ENCODE data around the gene CCDC142. TPM values are rescaled to one million over a fixed set of nuclear protein-coding genes. Genes with fewer than 3 reads are reported as not detected.
"Not testable (repeated sequence)": the region's sequence is repeated elsewhere in the genome, so short reads cannot be mapped to it uniquely, and the experiment has no call there.

The CCDC142 gene
- total RNA-seq, 1 donor from 2014 or later = 28.0 TPM

DNA sequence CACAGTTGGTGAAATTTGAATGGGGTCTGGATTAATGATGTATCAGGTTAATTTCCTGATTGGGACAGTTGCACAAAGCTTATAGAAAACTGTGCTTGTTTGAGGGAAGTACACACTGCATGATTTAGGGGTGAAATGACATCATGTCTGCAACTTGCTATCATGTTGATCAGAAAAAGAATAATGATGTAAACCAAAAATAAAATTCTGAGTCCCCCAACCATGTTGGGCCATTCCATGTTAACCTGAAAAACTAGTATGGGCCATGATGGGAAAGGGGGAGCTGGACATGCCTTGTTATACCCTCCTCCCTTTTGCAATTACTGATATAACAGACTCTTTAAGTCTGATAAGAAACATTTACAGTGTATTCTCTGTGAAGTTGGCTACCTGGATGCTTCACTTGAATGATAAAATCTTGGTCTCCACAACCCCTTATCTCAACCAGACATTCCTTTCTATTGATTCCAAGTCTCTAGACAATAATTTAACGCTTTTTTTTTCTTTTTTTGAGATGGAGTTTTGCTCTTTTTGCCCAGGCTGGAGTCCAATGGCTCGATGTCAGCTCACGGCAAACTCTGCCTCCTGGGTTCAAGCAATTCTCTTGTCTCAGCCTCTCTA is 32.1 kb downstream of the CCDC142 start:
- TF ChIP-seq, protein P1, sequence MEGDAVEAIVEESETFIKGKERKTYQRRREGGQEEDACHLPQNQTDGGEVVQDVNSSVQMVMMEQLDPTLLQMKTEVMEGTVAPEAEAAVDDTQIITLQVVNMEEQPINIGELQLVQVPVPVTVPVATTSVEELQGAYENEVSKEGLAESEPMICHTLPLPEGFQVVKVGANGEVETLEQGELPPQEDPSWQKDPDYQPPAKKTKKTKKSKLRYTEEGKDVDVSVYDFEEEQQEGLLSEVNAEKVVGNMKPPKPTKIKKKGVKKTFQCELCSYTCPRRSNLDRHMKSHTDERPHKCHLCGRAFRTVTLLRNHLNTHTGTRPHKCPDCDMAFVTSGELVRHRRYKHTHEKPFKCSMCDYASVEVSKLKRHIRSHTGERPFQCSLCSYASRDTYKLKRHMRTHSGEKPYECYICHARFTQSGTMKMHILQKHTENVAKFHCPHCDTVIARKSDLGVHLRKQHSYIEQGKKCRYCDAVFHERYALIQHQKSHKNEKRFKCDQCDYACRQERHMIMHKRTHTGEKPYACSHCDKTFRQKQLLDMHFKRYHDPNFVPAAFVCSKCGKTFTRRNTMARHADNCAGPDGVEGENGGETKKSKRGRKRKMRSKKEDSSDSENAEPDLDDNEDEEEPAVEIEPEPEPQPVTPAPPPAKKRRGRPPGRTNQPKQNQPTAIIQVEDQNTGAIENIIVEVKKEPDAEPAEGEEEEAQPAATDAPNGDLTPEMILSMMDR (IDR thresholded peaks at IDR 0.05; ENCODE audit: partially characterized antibody, unreplicated experiment) = no peak
- no peaks in the 10 kb centered on the region for H3K36me3 Mint-ChIP-seq (ENCODE audit: unreplicated experiment)
- H3K4me3 Mint-ChIP-seq (ENCODE audit: unreplicated experiment) = no peak overlapping the region
- peaks cover 4% of the 10 kb centered on the region for H3K9me3 Mint-ChIP-seq (ENCODE audit: unreplicated experiment)
- H3K27ac Mint-ChIP-seq (ENCODE audit: unreplicated experiment) = no peak overlapping the region
- H3K4me1 Mint-ChIP-seq (ENCODE audit: low read depth, unreplicated experiment) = peaks cover 7% of the 10 kb centered on the region
- peaks cover 2% of the 10 kb centered on the region for H3K27me3 Mint-ChIP-seq (ENCODE audit: unreplicated experiment)
- no peak for DNase-seq

DNA sequence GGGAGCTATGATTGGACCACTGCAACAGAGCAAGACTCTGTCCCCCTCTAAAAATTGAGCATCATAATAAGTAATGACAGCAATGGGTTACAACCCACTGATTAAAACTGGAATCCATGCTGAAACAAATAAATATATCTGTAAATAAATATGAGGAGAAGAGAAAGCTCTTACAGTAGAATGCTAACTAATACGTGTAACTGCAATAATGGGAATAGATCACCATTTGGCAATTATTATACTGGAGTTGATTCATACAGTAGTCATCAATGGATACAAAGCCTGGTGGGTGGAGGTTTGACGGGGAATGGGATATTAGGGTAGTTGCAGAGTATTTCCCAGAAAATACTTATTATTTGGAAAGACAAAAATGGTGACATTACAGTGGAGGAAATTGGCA is 34.0 kb downstream of the CCDC142 start:
- Mint-ChIP-seq H3K4me1 (ENCODE audit: low read depth, unreplicated experiment) (peaks cover 3% of the 10 kb centered on the region), H3K4me3 (ENCODE audit: unreplicated experiment) (no peak overlapping the region), H3K27me3 (ENCODE audit: unreplicated experiment) (peaks cover 1% of the 10 kb centered on the region), H3K27ac (ENCODE audit: unreplicated experiment) (no peak overlapping the region), H3K9me3 (ENCODE audit: unreplicated experiment) (peaks cover 5% of the 10 kb centered on the region), H3K36me3 (ENCODE audit: unreplicated experiment) (no peaks in the 10 kb centered on the region)
- no peak for DNase-seq
- TF ChIP-seq, protein P1 (IDR thresholded peaks at IDR 0.05; ENCODE audit: partially characterized antibody, unreplicated experiment) = no peak

DNA sequence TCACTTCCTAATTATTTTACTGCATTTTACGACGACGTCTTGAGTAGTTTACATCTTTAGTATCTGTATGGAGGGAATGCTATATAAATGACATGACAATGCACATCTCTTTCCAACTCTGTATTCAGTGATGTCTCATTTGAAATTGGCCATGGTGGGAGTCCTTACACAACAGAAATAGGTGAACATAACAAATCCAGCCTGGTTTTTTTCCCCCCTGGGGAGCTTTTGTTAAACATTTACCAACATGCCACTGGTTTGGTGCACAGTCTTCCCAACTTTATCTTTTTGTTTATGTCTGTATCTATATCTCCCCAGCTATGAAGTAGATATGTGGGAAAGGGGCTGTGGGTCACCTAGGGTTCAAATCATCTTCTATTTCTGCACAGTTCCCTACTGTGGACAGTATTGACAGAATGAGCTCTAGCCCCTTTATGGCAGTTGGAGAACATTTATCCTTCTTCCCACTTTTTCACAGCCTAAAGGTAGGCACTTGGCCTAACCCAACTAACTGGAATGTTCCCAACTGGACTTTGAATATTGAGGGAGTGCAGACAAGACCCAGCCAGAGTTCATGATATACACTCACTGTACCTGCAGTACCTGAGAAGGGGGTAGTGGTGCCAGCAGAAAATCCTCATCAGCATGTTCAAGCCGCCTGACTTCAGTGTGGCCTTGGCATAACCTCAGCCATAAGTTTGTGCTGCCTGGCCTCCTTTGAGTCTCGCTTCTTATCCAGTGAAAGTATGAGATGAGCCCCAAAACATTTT is 35.4 kb downstream of the CCDC142 start:
- Mint-ChIP-seq H3K36me3 (ENCODE audit: unreplicated experiment) (no peaks in the 10 kb centered on the region), H3K9me3 (ENCODE audit: unreplicated experiment) (peaks cover 3% of the 10 kb centered on the region), H3K4me3 (ENCODE audit: unreplicated experiment) (no peak overlapping the region), H3K27ac (ENCODE audit: unreplicated experiment) (no peak overlapping the region), H3K27me3 (ENCODE audit: unreplicated experiment) (peaks cover 1% of the 10 kb centered on the region), H3K4me1 (ENCODE audit: low read depth, unreplicated experiment) (peaks cover 3% of the 10 kb centered on the region)
- DNase-seq = no peak
- TF ChIP-seq, protein P1 (IDR thresholded peaks at IDR 0.05; ENCODE audit: partially characterized antibody, unreplicated experiment) = no peak

DNA sequence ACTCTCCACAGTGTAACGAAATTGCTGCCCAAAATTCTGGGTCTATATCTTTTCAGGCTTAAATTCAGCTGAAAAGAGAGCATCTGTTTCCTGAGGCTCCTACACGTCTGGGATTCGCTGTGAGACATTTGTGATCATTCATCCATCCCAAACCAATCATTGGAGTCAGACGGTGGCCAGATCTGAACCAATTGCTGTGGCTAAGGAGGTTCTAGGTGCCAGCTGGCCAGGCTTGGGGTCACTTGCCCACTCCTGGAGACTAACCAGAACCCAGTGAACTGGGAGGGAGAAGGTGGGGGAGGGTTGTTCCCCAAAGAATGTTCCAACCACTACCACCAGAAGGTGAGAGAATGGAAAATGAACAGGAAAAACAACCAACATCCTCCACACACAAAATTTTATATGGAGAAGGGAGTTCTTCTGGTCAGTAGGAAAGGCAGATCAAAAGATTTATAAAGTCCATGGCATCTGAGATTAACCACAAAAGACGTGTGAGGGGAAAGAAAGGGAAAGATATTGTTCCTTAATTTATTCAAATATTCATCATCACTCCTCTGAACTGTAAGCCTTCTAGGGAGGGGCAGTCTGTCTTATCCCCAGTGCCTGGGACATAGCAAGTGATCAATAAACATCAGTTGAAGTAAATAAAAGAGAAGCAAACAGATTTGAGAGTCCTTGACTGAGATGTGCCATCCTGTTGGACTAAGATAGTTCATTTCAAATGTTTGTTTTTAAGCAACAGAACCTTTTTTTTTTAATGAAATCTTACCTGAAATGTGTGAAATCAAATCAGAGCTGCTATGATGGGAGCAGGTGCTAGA is 38.1 kb downstream of the CCDC142 start:
- Mint-ChIP-seq H3K27ac (ENCODE audit: unreplicated experiment) (no peak overlapping the region), H3K9me3 (ENCODE audit: unreplicated experiment) (peaks cover 4% of the 10 kb centered on the region), H3K36me3 (ENCODE audit: unreplicated experiment) (no peaks in the 10 kb centered on the region), H3K4me3 (ENCODE audit: unreplicated experiment) (peak overlapping the region; percentile 20), H3K4me1 (ENCODE audit: low read depth, unreplicated experiment) (peaks cover 3% of the 10 kb centered on the region), H3K27me3 (ENCODE audit: unreplicated experiment) (peaks cover 5% of the 10 kb centered on the region)
- DNase-seq = no peak
- TF ChIP-seq, protein P1 (IDR thresholded peaks at IDR 0.05; ENCODE audit: partially characterized antibody, unreplicated experiment) = no peak

DNA sequence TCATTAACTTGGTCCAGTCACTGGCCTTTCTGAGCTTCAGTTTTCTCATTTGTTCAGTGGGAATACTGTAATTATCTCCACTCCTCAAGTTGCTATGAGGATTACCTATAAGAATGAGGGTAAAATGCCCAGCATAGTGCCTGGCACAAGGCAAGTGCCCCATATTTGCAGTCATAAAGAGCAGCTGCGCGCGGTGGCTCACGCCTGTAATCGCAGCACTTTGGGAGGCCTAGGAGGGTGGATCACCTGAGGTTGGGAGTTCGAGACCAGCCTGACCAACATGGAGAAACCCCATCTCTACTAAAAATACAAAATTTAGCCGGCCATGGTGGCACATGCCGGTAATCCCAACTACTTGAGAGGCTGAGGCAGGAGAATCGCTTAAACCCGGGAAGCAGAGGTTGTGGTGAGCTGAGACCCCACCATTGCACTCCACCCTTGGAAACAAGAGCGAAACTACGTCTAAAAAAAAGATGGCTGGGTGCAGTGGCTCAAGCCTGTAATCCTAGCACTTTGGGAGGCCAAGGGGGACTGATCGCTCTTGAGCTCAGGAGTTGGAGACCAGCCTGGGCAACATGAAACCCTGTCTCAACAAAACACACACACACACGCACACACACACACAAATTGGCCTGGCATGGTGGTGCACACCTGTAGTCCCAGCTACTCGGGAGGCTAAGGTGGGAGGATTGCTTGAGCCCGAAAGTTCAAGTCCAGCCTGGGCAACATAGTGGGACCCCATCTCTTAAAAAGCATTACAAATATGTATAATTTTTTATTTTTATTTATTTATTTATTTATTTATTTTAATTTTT is 40.1 kb downstream of the CCDC142 start:
- not testable (repeated sequence) for H3K27me3 Mint-ChIP-seq (ENCODE audit: unreplicated experiment); H3K36me3 Mint-ChIP-seq (ENCODE audit: unreplicated experiment); H3K9me3 Mint-ChIP-seq (ENCODE audit: unreplicated experiment); DNase-seq
- peak overlapping the region; percentile 89 for H3K4me3 Mint-ChIP-seq (ENCODE audit: unreplicated experiment)
- peaks cover 20% of the 10 kb centered on the region for H3K4me1 Mint-ChIP-seq (ENCODE audit: low read depth, unreplicated experiment)
- H3K27ac Mint-ChIP-seq (ENCODE audit: unreplicated experiment) = peak overlapping the region; percentile 88
